Measurements from ENCODE around the gene GREB1.

DNA sequence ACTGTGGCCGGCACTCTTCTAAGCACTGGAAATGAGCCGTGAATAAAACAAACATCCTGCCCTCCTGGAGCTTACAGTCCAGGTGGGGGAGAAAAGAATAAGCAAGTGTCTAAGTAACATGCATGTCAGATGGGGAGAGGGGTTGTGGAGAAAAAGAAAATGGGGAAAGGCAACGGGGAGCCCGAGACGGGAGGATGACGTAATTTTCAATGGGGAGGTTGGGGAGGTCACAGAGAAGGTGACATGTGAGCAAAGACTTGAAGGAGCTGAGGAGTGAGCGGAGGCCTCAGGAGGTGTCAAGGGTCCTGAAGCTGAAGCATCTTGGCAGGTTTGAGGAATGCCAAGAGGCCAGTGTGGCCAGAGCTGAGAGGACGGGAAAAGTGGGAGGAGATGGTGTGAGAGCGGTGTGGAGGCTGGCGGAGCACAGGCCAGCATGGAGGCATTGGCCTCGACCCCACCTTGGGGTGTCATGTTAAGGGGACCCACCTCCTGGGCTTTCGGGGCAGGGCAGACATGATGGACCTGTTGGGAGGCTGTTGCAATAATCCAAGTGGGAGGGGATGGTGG, 151.1 kb downstream of the GREB1 start:
- TF ChIP-seq CTCF (conservative IDR thresholded peaks at IDR 0.05) = no peak
- TF ChIP-seq ZFX (IDR thresholded peaks at IDR 0.05) = no peak

Data from C4-2B (cell line).